K562 (cell line): ENCODE measurements around the gene TERT. TPM values are rescaled to one million over a fixed set of nuclear protein-coding genes. Genes with fewer than 3 reads are reported as not detected.

ENCODE experiments used
- ATAC-seq: fragments of 200-7000 bp; cut with Tn5 transposase; 3 replicates; pipeline ENCODE4 v1.9.1; 2020; ENCODE audit warnings: moderate library complexity
- BruUV-seq: library from RNA; stranded (reverse); fragments of 400-500 nt; replicated peaks from 2 replicates; lab custom pipeline; 2021; lab: Mats Ljungman, UMichigan
- CTCF ChIA-PET: fragments of 300-600 bp; formaldehyde crosslinking; extraction: SDS; loops from one replicate; lab custom pipeline; 2021; ENCODE audit warnings: low intra/inter-chr PET ratio; lab: Yijun Ruan, JAX
- POLR2A ChIA-PET: fragments of 300-600, 350-650 bp; sonication (Branson Sonifier 250); formaldehyde crosslinking; extraction: SDS; loops from one replicate; lab custom pipeline; 2021; ENCODE audit warnings: antibody characterized with exemption, inconsistent platforms; lab: Yijun Ruan, JAX
- DNase-seq, 4 experiments: peaks; one replicate each; pipeline versions ENCODE4 v3.0.0 to v3.0.0-alpha.2; 2011 to 2018; ENCODE audit warnings: low spot score in 3 of 4, mixed read lengths in 3 of 4; ENCODE audit errors: extremely low read depth in 1 of 4
- FAIRE-seq: peaks from 2 replicates; lab custom pipeline; 2011; peaks lifted over from hg19 to GRCh38; lab: Jason Lieb, UNC
- H2AFZ ChIP-seq: 2 replicates; pipeline ENCODE4 v1.6.0; 2011; ENCODE audit warnings: low read depth, low read length, control low read depth, inconsistent platforms
- H3K27ac ChIP-seq: fragments of 200-600 bp; 3 replicates; pipeline ENCODE4 v1.8.0; 2011; ENCODE audit warnings: low read depth, mild to moderate bottlenecking, control low read depth, inconsistent platforms, low read length, moderate library complexity, mixed read lengths; ENCODE audit errors: extremely low read depth
- H3K27me3 ChIP-seq, 2 experiments: fragments of 300-600 bp in 1 of 2; 2 replicates in 1 of 2; 3 replicates in 1 of 2; pipeline versions ENCODE4 v1.6.0 to v1.8.0; 2011; ENCODE audit warnings: inconsistent platforms in 2 of 2, low read length in 2 of 2, mild to moderate bottlenecking in 1 of 2, mixed read lengths in 1 of 2, moderate library complexity in 1 of 2; ENCODE audit not compliant: control insufficient read depth in 2 of 2, insufficient read depth in 2 of 2
- H3K36me3 ChIP-seq: fragments of 300-600 bp; 3 replicates; pipeline ENCODE4 v1.8.0; 2011; ENCODE audit warnings: mild to moderate bottlenecking, low read length, inconsistent platforms; ENCODE audit not compliant: control insufficient read depth, insufficient read depth
- H3K4me1 ChIP-seq, 2 experiments: fragments of 200-600 bp in 1 of 2; replicated peaks in 1 of 2; 2 replicates in 1 of 2; 3 replicates in 1 of 2; pipeline versions ENCODE4 v1.5.1 to v1.8.0; 2011; ENCODE audit warnings: inconsistent platforms in 2 of 2, low read length in 2 of 2, mild to moderate bottlenecking in 1 of 2, mixed read lengths in 1 of 2, moderate library complexity in 1 of 2; ENCODE audit not compliant: control insufficient read depth in 2 of 2, insufficient read depth in 2 of 2
- H3K4me2 ChIP-seq: 2 replicates; pipeline ENCODE4 v1.6.1; 2011; ENCODE audit warnings: low read length, control low read depth, inconsistent platforms, mixed read lengths; ENCODE audit not compliant: insufficient read depth
- H3K4me3 ChIP-seq: fragments of 200-600 bp; sonication (generic), shearing (Covaris generic); 2 replicates; pipeline ENCODE4 v1.5.1; 2016; ENCODE audit warnings: control low read depth, inconsistent platforms
- H3K79me2 ChIP-seq: fragments of 200-600 bp; 3 replicates; pipeline ENCODE4 v1.8.0; 2011; ENCODE audit warnings: low read length, inconsistent platforms; ENCODE audit not compliant: control insufficient read depth, insufficient read depth
- H3K9ac ChIP-seq, 2 experiments: 2 replicates each; pipeline versions ENCODE4 v1.6.0 to v1.6.1; 2011; ENCODE audit warnings: low read depth in 2 of 2, low read length in 2 of 2, control low read depth in 1 of 2, inconsistent platforms in 1 of 2, mild to moderate bottlenecking in 1 of 2, mixed read lengths in 1 of 2; ENCODE audit not compliant: insufficient read depth in 1 of 2
- H3K9me1 ChIP-seq: one replicate; pipeline ENCODE4 v1.6.0; 2011; ENCODE audit warnings: inconsistent platforms, mild to moderate bottlenecking, low read length, moderate library complexity; ENCODE audit not compliant: control insufficient read depth, insufficient read depth
- H3K9me3 ChIP-seq: replicated peaks from 2 replicates; pipeline ENCODE4 v1.5.1; 2011; ENCODE audit warnings: low read depth, low read length, inconsistent platforms; ENCODE audit not compliant: control insufficient read depth, insufficient read depth
- H4K20me1 ChIP-seq: replicated peaks from 2 replicates; pipeline ENCODE4 v1.6.1; 2011; ENCODE audit warnings: low read length, inconsistent platforms, mixed read lengths; ENCODE audit not compliant: control insufficient read depth, insufficient read depth
- AFF4 ChIP-seq: sonication (generic); formaldehyde crosslinking; IDR thresholded peaks from 2 replicates; pipeline ENCODE4 v1.8.0; 2023; ENCODE audit warnings: mild to moderate bottlenecking, missing genetic modification reagents
- HDAC3 ChIP-seq: fragments of 450-650 bp; IDR thresholded peaks from 2 replicates; pipeline ENCODE4 v1.6.1; 2018; ENCODE audit warnings: borderline replicate concordance, mild to moderate bottlenecking, moderate library complexity; ENCODE audit not compliant: partially characterized antibody
- HNRNPH1 ChIP-seq: fragments of 200-400 bp; formaldehyde crosslinking; optimal IDR thresholded peaks from 2 replicates; pipeline ENCODE3; 2017; ENCODE audit warnings: low read depth, mild to moderate bottlenecking, low read length, moderate library complexity
- MTA3 ChIP-seq: fragments of 450-650 bp; formaldehyde crosslinking; IDR thresholded peaks from 2 replicates; pipeline ENCODE4 v1.6.1; 2017; ENCODE audit warnings: mild to moderate bottlenecking, borderline replicate concordance
- NCOA6 ChIP-seq: fragments of 450-650 bp; IDR thresholded peaks from 2 replicates; pipeline ENCODE4 v1.6.1; 2017; ENCODE audit warnings: mild to moderate bottlenecking
- NFE2L1 ChIP-seq: fragments of 450-650 bp; IDR thresholded peaks from 2 replicates; pipeline ENCODE4 v1.6.1; 2016; ENCODE audit warnings: missing genetic modification characterization, low read depth, mild to moderate bottlenecking, missing compliant biosample characterization, moderate library complexity, borderline replicate concordance
- NFRKB ChIP-seq: fragments of 450-650 bp; IDR thresholded peaks from 2 replicates; pipeline ENCODE4 v1.6.1; 2016; ENCODE audit warnings: low read depth
- PYGO2 ChIP-seq: fragments of 450-650 bp; IDR thresholded peaks from 2 replicates; pipeline ENCODE4 v1.6.1; 2016; ENCODE audit warnings: mild to moderate bottlenecking, missing genetic modification characterization, moderate library complexity, missing compliant biosample characterization
- RAD21 ChIP-seq, 2 experiments: fragments of 250-450 bp in 1 of 2; fragments of 450-650 bp in 1 of 2; sonication (Bioruptor Pico) in 1 of 2; formaldehyde crosslinking in 1 of 2; IDR thresholded peaks in 1 of 2; conservative IDR thresholded peaks in 1 of 2; 2 replicates each; pipeline versions ENCODE4 v1.4.0 to v1.8.0; 2020 to 2022; ENCODE audit warnings: mild to moderate bottlenecking in 2 of 2, moderate library complexity in 1 of 2
- TARDBP ChIP-seq: fragments of 450-650 bp; IDR thresholded peaks from 2 replicates; pipeline ENCODE4 v1.6.1; 2016
- THRB ChIP-seq: fragments of 450-650 bp; formaldehyde crosslinking; conservative IDR thresholded peaks from 2 replicates; pipeline ENCODE4 v1.4.0; 2022; ENCODE audit warnings: mild to moderate bottlenecking, missing genetic modification characterization
- YBX1 ChIP-seq: fragments of 450-650 bp; IDR thresholded peaks from 2 replicates; pipeline ENCODE4 v1.7.1; 2016; ENCODE audit warnings: mild to moderate bottlenecking
- ZNF165 ChIP-seq: fragments of 250-450 bp; sonication (Bioruptor Pico); IDR thresholded peaks from 2 replicates; pipeline ENCODE4 v1.4.0; 2020; ENCODE audit warnings: borderline replicate concordance
- ZNF445 ChIP-seq: fragments of 250-450 bp; sonication (Bioruptor Pico); IDR thresholded peaks from 2 replicates; pipeline ENCODE4 v1.4.0; 2020; ENCODE audit warnings: low read depth, mild to moderate bottlenecking, moderate library complexity
- ZNF717 ChIP-seq: fragments of 250-450 bp; sonication (Bioruptor Pico); IDR thresholded peaks from 2 replicates; pipeline ENCODE4 v1.5.0; 2021
- WGBS: fragments of 100-300 bp; shearing (Covaris generic); methylation state at CpG from one replicate; pipeline ENCODE4 v1.1.6; 2016; ENCODE audit warnings: low coverage, mixed read lengths; ENCODE audit not compliant: insufficient coverage; ENCODE audit errors: missing lambda C conversion rate; 5-methylcytosine and 5-hydroxymethylcytosine counted together
- in situ Hi-C: fragments of 300-500 bp; cut with MboI; formaldehyde crosslinking; loops from 4 replicates; pipeline ENCODE4 v1.15.0; 2018; ENCODE audit warnings: inconsistent platforms, mixed read lengths
- intact Hi-C: fragments of 100-400 bp; cut with micrococcal nuclease; formaldehyde crosslinking; loops from 2 replicates; pipeline ENCODE4 v1.14.2; 2022
- polyA plus RNA-seq, 8 experiments: library from polyadenylated mRNA; depleted of rRNA in 4 of 8; stranded (reverse) in 5 of 8; unstranded in 3 of 8; fragments of >200 nt; fragmentation: Nextera tagmentation in 2 of 8; fragmentation: Illumina TruSeq in 1 of 8; extraction: Ambion mirVana in 2 of 8; extraction: Trizol in 1 of 8; gene quantifications; 2 replicates each; pipeline versions ENCODE4 v1.2.1 to v1.2.3, GENCODE V29; 2011 to 2014; ENCODE audit warnings: inconsistent platforms in 1 of 8, missing spikeins in 1 of 8
- total RNA-seq, 7 experiments: library from RNA; depleted of rRNA in 6 of 7; stranded (reverse); fragments of >200 nt in 6 of 7; fragmentation: Illumina TruSeq in 2 of 7; extraction: Trizol in 2 of 7; gene quantifications; 2 replicates each; pipeline versions ENCODE4 v1.2.1 to v1.2.3, GENCODE V29; 2011 to 2021; ENCODE audit warnings: low replicate concordance in 1 of 7

The TERT gene
- total and polyA plus RNA-seq, 9 of the 15 experiments (the other 6 are each of a cell fraction or from before 2014, with no cell fraction given) = 0.08 to 4.5 (median 0.98) TPM; not detected in 1

DNA sequence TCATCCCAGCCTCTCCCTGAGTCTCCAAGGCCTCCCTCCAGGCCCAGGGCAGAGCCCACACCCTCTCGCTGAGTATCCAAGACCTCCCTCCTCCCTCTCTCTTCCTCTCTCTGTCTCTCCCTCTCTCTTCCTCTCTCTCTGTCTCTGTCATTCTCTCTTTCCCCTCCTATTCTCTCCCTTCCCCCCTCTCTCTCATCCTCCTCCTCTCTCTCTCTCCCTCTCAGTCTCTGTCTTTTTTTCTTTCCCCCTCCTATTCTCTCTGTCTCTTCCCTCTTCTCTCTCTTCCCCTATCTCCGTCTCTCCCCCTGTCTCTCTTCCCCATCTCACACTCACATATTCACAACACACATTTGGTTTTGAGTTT is 85.4 kb downstream of the TERT start (continued):
- TF ChIP-seq ZNF165 (no peak), AFF4 (CRISPR knock-in tag) (no peak), YBX1 (no peak), PYGO2 (no peak)

DNA sequence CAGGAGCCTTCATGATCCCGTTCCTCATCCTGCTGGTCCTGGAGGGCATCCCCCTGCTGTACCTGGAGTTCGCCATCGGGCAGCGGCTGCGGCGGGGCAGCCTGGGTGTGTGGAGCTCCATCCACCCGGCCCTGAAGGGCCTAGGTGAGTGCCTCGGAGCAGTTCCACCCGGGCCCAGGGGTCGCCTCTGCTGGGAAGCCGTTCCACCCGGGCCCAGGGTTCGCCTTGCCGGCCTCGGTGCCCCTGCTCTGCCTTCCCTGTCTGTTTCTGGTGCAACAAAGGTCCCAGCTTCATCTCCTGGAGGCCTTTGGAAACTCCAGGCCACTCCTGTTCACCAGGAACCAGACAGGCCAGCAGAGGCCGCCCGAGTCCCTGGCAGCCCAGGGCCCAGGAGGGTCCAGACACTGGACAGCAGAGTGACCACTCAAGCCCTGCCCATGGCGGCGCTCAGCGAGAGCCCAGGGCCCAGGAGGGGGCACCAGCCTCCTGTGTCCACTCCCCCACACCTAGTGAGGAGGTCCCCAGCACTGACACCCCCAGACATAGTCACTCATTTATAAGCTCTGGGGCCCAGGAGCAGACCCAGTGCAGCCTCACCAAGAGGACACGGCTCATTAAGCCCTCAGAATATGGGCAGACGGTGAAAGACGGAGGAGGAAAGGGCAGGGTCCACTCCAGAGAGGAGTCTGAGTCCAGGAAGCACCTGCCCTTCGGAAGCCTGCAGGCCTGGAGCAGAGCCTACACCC is 86.0 kb downstream of the TERT start:
- Histone ChIP-seq H3K9me3 (no peaks in the 10 kb centered on the region; the same call in 1 of the 2 replicates), H3K27ac (no peak overlapping the region), H4K20me1 (peaks cover 10% of the 10 kb centered on the region; the same call in 1 of the 2 replicates), H3K27me3 (peaks cover 0 to 58% of the 10 kb centered on the region in 2 experiments; a peak in 4 of 5 replicates), H3K9ac (0 out of 4 replicates have a peak overlapping the region, but pooled peaks of 1 of the 2 experiments have one; percentile 29), H3K4me1 (peaks cover 5 to 64% of the 10 kb centered on the region in 2 experiments; a peak in 4 of 5 replicates), H3K4me3 (no peak overlapping the region), H3K4me2 (no peak overlapping the region), H3K79me2 (no peaks in the 10 kb centered on the region), H3K36me3 (no peaks in the 10 kb centered on the region), H3K9me1 (no peaks in the 10 kb centered on the region), H2AFZ (no peak overlapping the region)
- 26% methylated on average over 24 of the region's 24 CpGs for WGBS
- ATAC-seq (peak; percentile 81), DNase-seq (peak in 2 of 4 experiments; percentile 33 to 55), FAIRE-seq (peak; percentile 42)
- no TSS peak for BruUV-seq
- intact Hi-C loops (no loop called here), in situ Hi-C loops (loop anchor here (5.0 kb wide), 1 partner anchor 37 kb away; no protein-coding TSS in a partner anchor)
- POLR2A ChIA-PET = interaction anchor here (0.8 kb wide), 1 partner anchor 8 kb away, joined by 3 read pairs; the partner anchor contains the start of gene SLC6A19
- CTCF ChIA-PET = interaction anchor here (0.6 to 1.0 kb wide), 2 partner anchors 9 to 925 kb away, joined by 3 read pairs; no protein-coding TSS in a partner anchor
- no peak for TF ChIP-seq HNRNPH1
- TF ChIP-seq MTA3 = no peak
- TF ChIP-seq THRB = no peak
- no peak for TF ChIP-seq NFE2L1 (tag)
- TF ChIP-seq NFRKB = no peak
- TF ChIP-seq ZNF717 = no peak
- peak; percentile 45 to 73 for TF ChIP-seq RAD21 (CRISPR knock-in tag; conservative IDR thresholded peaks at IDR 0.05 in 1 of 2, IDR thresholded peaks at IDR 0.05 in 1 of 2)
- no peak for TF ChIP-seq ZNF445 (CRISPR knock-in tag)
- TF ChIP-seq HDAC3 = no peak
- TF ChIP-seq TARDBP = no peak
- TF ChIP-seq NCOA6 = no peak
